ENCODE results near the gene ATP6V0A1.
"Not testable (repeated sequence)": the region's sequence is repeated elsewhere in the genome, so short reads cannot be mapped to it uniquely, and the experiment has no call there.

Gene ATP6V0A1

DNA sequence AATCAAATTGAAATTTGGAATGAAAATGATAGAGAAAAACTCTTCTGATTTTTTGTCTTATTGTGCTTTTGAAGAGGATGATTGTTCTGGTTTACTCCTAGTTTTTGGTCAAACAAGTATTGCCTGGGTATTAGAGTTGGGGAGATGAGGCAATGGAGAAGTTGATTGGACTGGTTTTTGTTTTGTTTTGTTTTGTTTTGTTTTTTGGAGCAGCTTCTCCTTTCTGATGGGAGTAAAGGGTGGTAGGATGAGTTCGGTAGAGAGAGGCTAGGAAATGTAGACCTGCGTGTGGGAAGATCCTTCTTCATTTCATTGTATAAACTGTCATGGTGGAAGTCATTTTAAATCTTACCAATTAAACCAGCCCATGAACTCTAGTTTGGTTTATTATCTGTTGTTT lies 17.7 kb downstream of the ATP6V0A1 start:
- no peak for DNase-seq (ENCODE audit: low spot score)

DNA sequence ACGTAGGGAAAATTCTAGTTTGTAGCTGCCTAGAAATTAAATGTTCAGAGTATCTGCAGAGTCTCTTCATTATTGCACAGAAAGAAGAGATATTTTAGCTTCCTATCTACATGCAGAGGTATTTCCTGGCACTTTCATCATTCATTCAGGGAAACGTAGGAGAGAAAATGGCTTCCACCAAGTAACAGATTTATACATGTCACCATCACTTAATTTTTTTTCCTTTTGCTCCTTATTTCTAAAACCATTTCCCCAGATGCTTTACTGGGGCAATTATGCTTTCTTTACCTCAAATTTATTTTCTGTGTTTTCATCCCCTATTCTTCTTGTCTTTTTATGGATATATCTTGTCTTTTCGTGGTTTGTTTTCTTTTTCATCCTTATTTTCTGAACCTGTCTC lies 18.5 kb downstream of the ATP6V0A1 start:
- DNase-seq (ENCODE audit: low spot score): no peak

DNA sequence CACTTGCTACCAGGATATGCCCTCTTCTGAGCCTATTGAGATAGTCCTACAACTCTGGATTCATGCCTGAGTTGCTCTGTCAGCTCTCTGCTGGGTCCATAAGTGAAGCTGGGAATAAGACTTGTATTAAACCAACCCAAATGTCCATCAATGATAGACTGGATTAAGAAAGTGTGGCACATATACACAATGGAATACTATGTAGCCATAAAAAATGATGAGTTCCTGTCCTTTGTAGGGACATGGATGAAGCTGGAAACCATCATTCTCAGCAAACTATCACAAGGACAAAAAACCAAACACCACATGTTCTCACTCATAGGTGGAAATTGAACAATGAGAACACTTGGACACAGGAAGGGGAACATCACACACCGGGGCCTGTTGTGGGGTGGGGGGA lies 19.1 kb downstream of the ATP6V0A1 start:
- not testable (repeated sequence) for DNase-seq (ENCODE audit: low spot score)

GRCh38 chr17:42484304-42484703 lies 25.6 kb downstream of the ATP6V0A1 start:
- no peak for DNase-seq (ENCODE audit: low spot score)

GRCh38 chr17:42485680-42486079 lies 27.0 kb downstream of the ATP6V0A1 start:
- no peak for DNase-seq (ENCODE audit: low spot score)

- DNase-seq (ENCODE audit: low spot score): no peak
Observed at GRCh38 chr17:42488032-42488431, 29.4 kb downstream of the ATP6V0A1 start.

GRCh38 chr17:42493319-42493718 lies 34.6 kb downstream of the ATP6V0A1 start:
- no peak for DNase-seq (ENCODE audit: low spot score)

GRCh38 chr17:42494673-42495072 lies 36.0 kb downstream of the ATP6V0A1 start:
- DNase-seq (ENCODE audit: low spot score): no peak

DNA sequence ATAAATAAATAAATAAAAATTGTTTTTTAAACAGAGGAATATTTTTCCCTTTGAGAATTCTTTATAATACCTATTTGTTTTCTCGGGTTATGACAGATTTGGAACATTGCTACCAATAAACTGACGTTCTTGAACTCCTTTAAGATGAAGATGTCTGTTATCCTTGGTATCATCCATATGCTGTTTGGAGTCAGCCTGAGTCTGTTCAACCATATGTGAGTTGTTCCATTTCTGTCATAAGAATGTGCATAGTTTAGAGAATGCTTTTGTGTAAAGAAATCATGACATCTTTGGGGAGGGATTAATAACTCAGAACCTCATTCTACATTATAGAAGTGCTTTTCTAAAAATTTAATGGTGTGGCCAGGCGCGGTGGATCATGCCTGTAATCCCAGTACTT lies 40.1 kb downstream of the ATP6V0A1 start:
- DNase-seq (ENCODE audit: low spot score): no peak

GRCh38 chr17:42502091-42502490 lies 43.4 kb downstream of the ATP6V0A1 start:
- no peak for DNase-seq (ENCODE audit: low spot score)

- DNase-seq (ENCODE audit: low spot score): no peak
Observed at GRCh38 chr17:42502926-42503325, 44.2 kb downstream of the ATP6V0A1 start.

GRCh38 chr17:42507671-42508070 lies 49.0 kb downstream of the ATP6V0A1 start:
- DNase-seq (ENCODE audit: low spot score): no peak

- no peak for DNase-seq (ENCODE audit: low spot score)
Observed at GRCh38 chr17:42508426-42509165, 49.9 kb downstream of the ATP6V0A1 start.

GRCh38 chr17:42509409-42509808 lies 50.7 kb downstream of the ATP6V0A1 start:
- DNase-seq (ENCODE audit: low spot score): no peak

- no peak for DNase-seq (ENCODE audit: low spot score)
Observed at GRCh38 chr17:42509841-42510240, 51.2 kb downstream of the ATP6V0A1 start.

- DNase-seq (ENCODE audit: low spot score): no peak
Observed at GRCh38 chr17:42512246-42512645, 53.6 kb downstream of the ATP6V0A1 start.

GRCh38 chr17:42512733-42513251 lies 54.1 kb downstream of the ATP6V0A1 start:
- DNase-seq (ENCODE audit: low spot score): no peak

GRCh38 chr17:42513686-42514085 lies 55.0 kb downstream of the ATP6V0A1 start:
- no peak for DNase-seq (ENCODE audit: low spot score)

DNA sequence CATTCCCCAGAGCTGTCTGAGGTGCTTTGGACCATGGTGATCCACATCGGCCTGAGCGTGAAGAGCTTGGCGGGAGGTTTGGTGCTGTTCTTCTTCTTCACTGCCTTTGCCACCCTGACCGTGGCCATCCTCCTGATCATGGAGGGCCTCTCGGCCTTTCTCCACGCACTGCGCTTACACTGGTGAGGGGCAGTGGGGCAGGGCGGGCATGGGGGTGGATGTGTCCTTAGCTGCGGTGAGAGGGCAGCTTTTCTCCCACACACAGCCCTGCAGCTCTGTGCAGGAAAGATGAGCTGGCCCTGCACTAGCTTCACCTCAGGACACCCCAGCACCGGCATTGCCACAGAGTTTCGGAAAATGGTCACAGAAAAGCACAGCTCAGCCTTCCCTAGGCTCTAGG lies 55.6 kb downstream of the ATP6V0A1 start:
- no peak for DNase-seq (ENCODE audit: low spot score)

GRCh38 chr17:42514867-42515266 lies 56.2 kb downstream of the ATP6V0A1 start:
- DNase-seq (ENCODE audit: low spot score): no peak

DNA sequence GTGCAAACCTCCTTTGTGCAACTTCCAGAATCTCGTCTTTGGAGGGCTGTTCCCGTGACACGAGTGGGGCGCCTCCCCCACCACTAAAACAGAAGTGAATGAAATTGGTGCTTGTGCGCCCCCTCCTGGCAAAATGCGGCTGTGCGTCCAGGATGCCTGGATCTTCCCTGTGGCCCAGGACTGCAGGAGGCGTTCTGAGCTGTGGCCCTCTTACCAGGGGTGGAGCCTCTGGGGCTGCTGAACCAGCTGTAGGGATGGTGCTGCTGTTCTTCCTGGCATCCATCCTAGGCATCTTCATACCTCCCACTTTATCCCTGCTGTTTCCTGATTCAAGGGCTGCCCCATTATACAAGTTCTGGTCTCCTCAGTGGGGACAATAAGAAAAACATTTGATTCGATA lies 58.8 kb downstream of the ATP6V0A1 start:
- peak; percentile 97 for DNase-seq (ENCODE audit: low spot score)

- peak; percentile 87 for DNase-seq (ENCODE audit: low spot score)
Observed at GRCh38 chr17:42518046-42518754, 59.5 kb downstream of the ATP6V0A1 start.

GRCh38 chr17:42518755-42519545 lies 60.3 kb downstream of the ATP6V0A1 start:
- no peak for DNase-seq (ENCODE audit: low spot score)
